Keratinocyte (primary cell): ENCODE results near the gene MYO9A. TPM values are rescaled to one million over a fixed set of nuclear protein-coding genes. Genes with fewer than 3 reads are reported as not detected.

Source experiments
- DNase-seq: peaks from one replicate; pipeline ENCODE4 v3.0.0-alpha.2; 2011; ENCODE audit warnings: low read depth, missing footprints, low spot score
- FAIRE-seq: peaks from 2 replicates; lab custom pipeline; 2011; peaks lifted over from hg19 to GRCh38; lab: Jason Lieb, UNC
- H2AFZ ChIP-seq: 2 replicates; pipeline ENCODE4 v1.6.0; 2012; ENCODE audit warnings: low read length, control low read depth, inconsistent platforms; ENCODE audit not compliant: control insufficient read depth
- H3K27ac ChIP-seq: 2 replicates; pipeline ENCODE4 v1.5.1; 2011; ENCODE audit warnings: low read length; ENCODE audit not compliant: control insufficient read depth, insufficient read depth
- H3K27me3 ChIP-seq: 3 replicates; pipeline ENCODE4 v1.6.0; 2011; ENCODE audit warnings: low read length; ENCODE audit not compliant: control insufficient read depth, insufficient read depth; ENCODE audit errors: extremely low read depth
- H3K36me3 ChIP-seq, 2 experiments: 2 replicates in 1 of 2; 3 replicates in 1 of 2; pipeline ENCODE4 v1.5.1; 2011; ENCODE audit warnings: low read length in 2 of 2, mild to moderate bottlenecking in 1 of 2; ENCODE audit not compliant: control insufficient read depth in 2 of 2, insufficient read depth in 2 of 2; ENCODE audit errors: extremely low read depth in 1 of 2
- H3K4me1 ChIP-seq: 3 replicates; pipeline ENCODE4 v1.5.1; 2011; ENCODE audit warnings: low read length; ENCODE audit not compliant: control insufficient read depth, insufficient read depth; ENCODE audit errors: extremely low read depth
- H3K4me2 ChIP-seq: 3 replicates; pipeline ENCODE4 v1.6.0; 2011; ENCODE audit warnings: low read depth, low read length; ENCODE audit not compliant: control insufficient read depth, insufficient read depth; ENCODE audit errors: extremely low read depth
- H3K4me3 ChIP-seq, 3 experiments: fragments of 200-600 bp in 1 of 3; sonication (generic) in 1 of 3; 2 replicates in 2 of 3; 3 replicates in 1 of 3; pipeline ENCODE4 v1.5.1; 2011 to 2016; ENCODE audit warnings: low read length in 3 of 3, mild to moderate bottlenecking in 3 of 3, control low read depth in 2 of 3, inconsistent platforms in 1 of 3, low read depth in 1 of 3, mixed read lengths in 1 of 3, mixed run types in 1 of 3, moderate library complexity in 1 of 3; ENCODE audit not compliant: control insufficient read depth in 2 of 3, insufficient read depth in 2 of 3; ENCODE audit errors: extremely low read depth in 1 of 3
- H3K79me2 ChIP-seq: 2 replicates; pipeline ENCODE4 v1.6.0; 2012; ENCODE audit warnings: low read length; ENCODE audit not compliant: control insufficient read depth, insufficient read depth
- H3K9ac ChIP-seq: 3 replicates; pipeline ENCODE4 v1.6.0; 2011; ENCODE audit warnings: low read length; ENCODE audit not compliant: control insufficient read depth, insufficient read depth; ENCODE audit errors: extremely low read depth
- H3K9me1 ChIP-seq: 3 replicates; pipeline ENCODE4 v1.6.0; 2011; ENCODE audit warnings: low read length; ENCODE audit not compliant: control insufficient read depth, insufficient read depth; ENCODE audit errors: extremely low read depth
- H3K9me3 ChIP-seq: 2 replicates; pipeline ENCODE4 v1.5.1; 2012; ENCODE audit warnings: low read depth, low read length; ENCODE audit not compliant: control insufficient read depth
- H4K20me1 ChIP-seq: 3 replicates; pipeline ENCODE4 v1.6.0; 2011; ENCODE audit warnings: low read length; ENCODE audit not compliant: control insufficient read depth, insufficient read depth; ENCODE audit errors: extremely low read depth
- CTCF ChIP-seq, 3 experiments: IDR thresholded peaks in 1 of 3; conservative IDR thresholded peaks in 1 of 3; optimal IDR thresholded peaks in 1 of 3; 2 replicates in 2 of 3; 3 replicates in 1 of 3; pipeline versions ENCODE3 to v1.5.1; 2011; ENCODE audit warnings: low read length in 3 of 3, mild to moderate bottlenecking in 3 of 3, moderate library complexity in 2 of 3, control low read depth in 1 of 3, inconsistent platforms in 1 of 3; ENCODE audit not compliant: insufficient read depth in 2 of 3; ENCODE audit errors: extremely low read depth in 1 of 3
- EZH2 ChIP-seq: IDR thresholded peaks from one replicate; pipeline ENCODE4 v1.6.1; 2012; ENCODE audit warnings: inconsistent platforms, mild to moderate bottlenecking, low read length, moderate library complexity
- dilution Hi-C: fragments of 300-500 bp; cut with MboI; formaldehyde crosslinking; loops from one replicate; pipeline ENCODE4 v1.7.0; 2020; ENCODE audit warnings: low sequenced_read_pairs; ENCODE audit not compliant: extremely low pct_ligation_motif_present
- polyA plus RNA-seq, 5 experiments: library from polyadenylated mRNA; depleted of rRNA in 3 of 5; stranded (reverse) in 3 of 5; stranded (forward) in 1 of 5; unstranded in 1 of 5; fragments of >200 nt; gene quantifications; 1 replicate in 1 of 5; 2 replicates in 3 of 5; 3 replicates in 1 of 5; pipeline versions ENCODE4 v1.2.1 to v1.2.3, GENCODE V29; 2011 to 2012; ENCODE audit warnings: missing spikeins in 2 of 5, low read depth in 1 of 5, low replicate concordance in 1 of 5

The MYO9A gene
- polyA plus RNA-seq, 1 donor (not counting 4 experiments of a cell fraction or from before 2014, with no cell fraction given): 10.6 TPM

- peaks cover 0 to 3% of the 10 kb centered on the region in 2 experiments for H3K36me3 ChIP-seq
- peak; percentile 32 for FAIRE-seq
- no peak overlapping the region for H3K4me2 ChIP-seq
- H3K4me3 ChIP-seq: no peak overlapping the region
- DNase-seq: no peak
- H3K9ac ChIP-seq: no peak overlapping the region
- H3K9me1 ChIP-seq: no peaks in the 10 kb centered on the region
- no peaks in the 10 kb centered on the region for H3K27me3 ChIP-seq
- H3K9me3 ChIP-seq: no peaks in the 10 kb centered on the region
- no peak for TF ChIP-seq EZH2
- no peak for TF ChIP-seq CTCF (optimal IDR thresholded peaks at IDR 0.05 in 1 of 3, IDR thresholded peaks at IDR 0.05 in 1 of 3, conservative IDR thresholded peaks at IDR 0.05 in 1 of 3; ENCODE audit: extremely low read depth in 1 of 3, insufficient read depth in 2 of 3, low read length in 3 of 3)
- no peak overlapping the region for H3K27ac ChIP-seq
- dilution Hi-C loops: no loop called here
- no peaks in the 10 kb centered on the region for H3K4me1 ChIP-seq
- no peak overlapping the region for H2AFZ ChIP-seq
- no peaks in the 10 kb centered on the region for H4K20me1 ChIP-seq
- no peaks in the 10 kb centered on the region for H3K79me2 ChIP-seq
These were observed 229.2 kb downstream of the MYO9A start for GRCh38 chr15:71888797-71889196.

- Histone ChIP-seq H2AFZ (no peak overlapping the region), H3K27ac (no peak overlapping the region), H3K4me3 (no peak overlapping the region), H3K4me1 (no peaks in the 10 kb centered on the region), H3K9ac (no peak overlapping the region), H3K36me3 (no peaks in the 10 kb centered on the region), H3K4me2 (no peak overlapping the region), H4K20me1 (no peaks in the 10 kb centered on the region), H3K9me1 (no peaks in the 10 kb centered on the region), H3K27me3 (no peaks in the 10 kb centered on the region), H3K79me2 (no peaks in the 10 kb centered on the region), H3K9me3 (no peaks in the 10 kb centered on the region)
- TF ChIP-seq EZH2: no peak
- TF ChIP-seq CTCF (optimal IDR thresholded peaks at IDR 0.05 in 1 of 3, IDR thresholded peaks at IDR 0.05 in 1 of 3, conservative IDR thresholded peaks at IDR 0.05 in 1 of 3; ENCODE audit: extremely low read depth in 1 of 3, insufficient read depth in 2 of 3, low read length in 3 of 3): no peak
- dilution Hi-C loops: no loop called here
- peak; percentile 39 for FAIRE-seq
- DNase-seq: no peak
These were observed 232.6 kb downstream of the MYO9A start for GRCh38 chr15:71885390-71885789.
